ENCODE results near the gene ESPL1.

The ESPL1 gene

DNA sequence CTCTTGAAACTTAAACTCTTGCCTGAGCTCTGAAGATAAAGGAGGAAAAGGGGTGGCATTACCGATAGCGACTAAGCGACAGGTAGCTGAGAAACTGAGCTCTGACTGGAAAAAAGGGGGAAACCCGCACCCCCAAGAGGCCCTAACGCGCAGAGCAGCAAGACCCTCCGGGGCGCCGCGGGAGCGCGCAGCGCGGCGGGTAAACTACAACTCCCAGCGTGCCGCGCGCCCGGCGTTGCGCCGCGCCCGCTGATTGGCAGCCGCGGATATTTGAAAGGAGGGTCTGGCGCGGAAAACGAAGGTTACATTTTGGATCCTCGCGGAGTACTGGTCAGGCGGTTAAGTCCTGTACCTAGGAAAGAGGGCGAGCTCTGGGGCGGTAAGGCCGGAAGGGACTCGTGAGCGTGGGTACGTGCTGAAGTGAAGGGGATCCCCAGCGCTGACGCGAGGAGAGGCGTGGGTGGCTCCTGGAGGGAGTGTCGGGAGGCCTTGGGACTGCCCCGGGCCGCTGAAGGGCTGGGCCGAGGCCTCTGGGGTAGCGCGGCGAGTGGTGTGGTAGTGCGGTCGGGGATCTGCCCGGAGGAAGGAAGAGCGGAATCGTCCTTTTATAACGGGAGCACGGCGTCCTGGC is at the start of gene ESPL1:
Gene ESPL1 (plus strand): TSS at position 301 of the 631 bp plus-strand sequence. CDS start 468 bp downstream, outside the sequence.
- peak; percentile 83 for DNase-seq

DNA sequence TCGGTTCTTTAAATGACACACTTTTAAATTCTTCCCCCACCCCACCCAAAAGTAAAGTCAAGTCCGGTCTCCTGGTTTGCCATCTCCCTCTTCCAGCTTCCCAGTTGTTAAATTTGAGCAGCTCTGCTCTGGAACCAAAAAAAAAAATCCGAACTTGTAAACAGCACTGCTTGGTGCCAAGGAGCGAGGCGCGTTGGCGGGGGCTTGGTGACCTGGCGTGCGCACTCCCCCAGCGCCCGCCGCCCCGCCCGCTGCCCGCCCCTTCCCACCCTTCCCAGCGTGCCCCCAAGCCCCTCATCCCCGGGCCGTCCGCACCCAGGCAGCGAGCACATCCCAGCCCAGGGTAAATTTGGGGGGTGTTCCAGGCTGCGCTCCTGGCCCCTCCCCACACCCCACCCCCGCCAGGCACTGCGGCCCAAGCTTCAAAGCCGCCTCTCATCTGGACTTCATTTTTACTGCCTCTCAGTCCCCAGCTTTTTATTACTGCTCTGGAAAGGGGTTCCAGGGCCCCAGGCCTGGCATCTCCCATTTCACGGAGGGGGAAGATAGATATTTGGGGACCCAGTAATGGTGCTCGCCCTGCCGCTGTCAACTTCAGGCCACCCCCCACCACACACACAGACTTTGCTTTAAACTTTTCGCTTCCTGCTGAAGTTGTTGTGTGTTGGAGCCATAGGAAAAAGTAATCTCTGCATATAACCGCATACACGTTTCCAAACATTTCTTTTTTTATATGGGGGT is 49.4 kb upstream of the ESPL1 start:
- no peak for DNase-seq

- no peak for DNase-seq
These were observed 48.7 kb upstream of the ESPL1 start for GRCh38 chr12:53219292-53219955.

DNA sequence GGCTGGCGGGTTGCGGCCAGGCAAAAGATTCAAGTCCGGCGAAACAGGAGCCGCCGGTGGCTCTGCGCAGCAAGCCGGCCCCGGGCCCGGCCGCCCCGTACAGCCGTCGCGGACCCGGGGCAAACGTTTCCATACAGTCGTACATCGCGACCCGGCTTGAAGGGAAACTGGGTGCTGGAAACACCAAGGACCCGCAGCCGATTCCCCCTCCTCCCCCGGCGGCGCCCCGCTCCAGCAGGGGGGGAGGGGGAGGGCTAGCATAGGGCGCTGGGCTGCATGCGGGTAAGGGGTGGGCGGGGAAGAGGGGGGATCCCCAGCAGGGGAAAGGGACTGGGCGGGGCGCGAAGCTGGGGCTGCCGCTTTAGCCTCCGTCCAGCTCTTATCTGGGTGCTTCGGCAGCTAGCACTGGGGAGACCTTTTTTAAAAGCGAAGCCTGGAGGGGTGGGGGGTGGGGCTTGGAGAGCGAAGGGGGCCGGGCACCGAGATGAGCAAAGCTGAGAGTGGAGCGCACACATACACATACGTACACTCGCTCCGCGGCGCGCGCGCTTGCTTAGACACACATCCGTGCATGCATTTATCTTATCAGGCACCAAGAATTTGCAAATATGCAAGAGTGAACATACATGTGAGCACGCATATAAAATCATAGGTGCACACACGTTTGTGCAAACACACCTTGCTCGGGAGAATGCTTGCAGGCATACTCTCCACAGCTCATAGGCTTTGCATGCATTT is 48.0 kb upstream of the ESPL1 start:
- DNase-seq = peak; percentile 86

- peak; percentile 98 for DNase-seq
These were observed 47.4 kb upstream of the ESPL1 start for GRCh38 chr12:53220694-53221202.

GRCh38 chr12:53221203-53222080 is 46.7 kb upstream of the ESPL1 start:
- peak; percentile 70 for DNase-seq

DNA sequence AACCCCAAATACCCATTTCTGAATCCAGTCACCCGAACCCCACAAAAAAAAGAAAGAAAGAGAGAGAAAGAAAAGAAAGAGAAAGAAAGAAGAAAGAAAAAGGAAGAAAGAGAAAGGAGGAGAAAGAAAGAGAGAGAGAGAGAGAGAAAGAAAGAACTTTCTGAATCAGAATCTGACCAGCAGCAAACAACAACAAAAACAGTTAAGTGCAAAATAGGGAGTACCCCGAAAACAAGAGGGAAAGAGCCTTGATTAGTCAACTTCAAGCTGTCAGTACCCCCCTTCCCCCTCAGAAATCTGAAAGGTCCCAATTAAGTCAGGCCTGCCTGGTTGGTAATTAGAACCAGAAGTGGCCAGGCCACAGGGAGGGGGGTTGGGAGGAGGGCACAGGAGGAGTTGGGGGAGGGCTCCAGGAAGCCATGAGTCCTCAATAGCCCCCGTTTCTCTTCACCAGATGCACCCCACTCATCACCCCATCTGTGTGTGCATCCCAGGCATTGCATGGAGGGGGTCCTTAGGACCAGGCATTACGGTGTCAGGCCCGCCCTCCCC is 45.9 kb upstream of the ESPL1 start:
- DNase-seq = no peak

GRCh38 chr12:53222806-53223261 is 45.3 kb upstream of the ESPL1 start:
- DNase-seq = no peak

GRCh38 chr12:53223389-53224060 is 44.6 kb upstream of the ESPL1 start:
- DNase-seq = no peak

DNA sequence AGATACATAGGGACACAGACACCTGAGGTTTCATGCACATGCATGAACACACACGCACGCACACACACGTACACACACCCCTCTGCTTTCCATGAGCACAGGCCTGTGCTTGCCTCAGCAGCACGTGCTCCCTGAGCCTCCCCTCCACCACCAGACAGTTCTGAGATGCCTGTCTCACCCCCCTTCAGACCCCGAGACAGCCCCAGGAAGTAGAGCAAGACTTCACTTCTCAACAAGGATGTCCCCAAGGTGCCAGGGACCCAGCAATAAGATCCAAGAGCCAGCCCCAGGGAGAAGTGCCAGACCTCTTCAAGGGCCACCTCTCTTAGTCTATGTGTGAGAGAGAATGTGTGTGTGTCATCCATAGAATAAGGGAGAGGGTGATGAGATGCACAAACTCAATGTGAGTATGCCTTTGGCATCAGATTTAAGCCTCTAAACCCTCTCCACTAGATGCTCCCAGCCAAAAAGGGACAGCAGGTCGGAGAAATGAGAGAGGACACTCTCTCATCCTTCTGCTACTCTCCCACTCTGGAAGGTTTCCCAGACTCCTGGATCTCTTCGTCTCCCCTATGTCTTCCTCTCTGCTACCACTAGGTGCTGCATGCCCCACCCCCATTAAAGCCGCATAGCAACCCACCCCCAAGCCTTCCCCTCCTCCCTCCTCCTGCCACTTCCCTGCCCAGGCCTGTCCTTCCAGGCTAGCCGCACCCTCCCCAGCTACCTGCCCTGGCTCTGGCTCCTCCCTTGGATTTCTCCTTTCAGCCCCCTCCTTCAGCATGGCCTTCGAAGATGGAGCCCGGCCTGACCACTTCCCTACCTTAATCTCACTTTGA is 43.8 kb upstream of the ESPL1 start:
- no peak for DNase-seq

GRCh38 chr12:53224897-53225634 is 43.0 kb upstream of the ESPL1 start:
- no peak for DNase-seq

GRCh38 chr12:53225635-53226424 is 42.3 kb upstream of the ESPL1 start:
- no peak for DNase-seq

- no peak for DNase-seq
These were observed 41.3 kb upstream of the ESPL1 start for GRCh38 chr12:53226815-53227214.

GRCh38 chr12:53227341-53227740 is 40.8 kb upstream of the ESPL1 start:
- no peak for DNase-seq

- DNase-seq = no peak
These were observed 40.3 kb upstream of the ESPL1 start for GRCh38 chr12:53227836-53228235.

- DNase-seq = no peak
These were observed 38.6 kb upstream of the ESPL1 start for GRCh38 chr12:53229454-53229853.

GRCh38 chr12:53230108-53230845 is 37.8 kb upstream of the ESPL1 start:
- no peak for DNase-seq

GRCh38 chr12:53231671-53231920 is 36.5 kb upstream of the ESPL1 start:
- no peak for DNase-seq
